Ovary (tissue), 3 donors: Measurements from ENCODE around the gene CKS2.

ENCODE experiments used
- EP300 ChIP-seq: sonication (generic); formaldehyde crosslinking; IDR thresholded peaks from one replicate; pipeline ENCODE4 v1.6.1; 2017; ENCODE audit warnings: antibody characterized with exemption
- POLR2A ChIP-seq: fragments of 450-650 bp; IDR thresholded peaks from one replicate; pipeline ENCODE4 v1.6.1; 2017; ENCODE audit warnings: antibody characterized with exemption, mild to moderate bottlenecking, moderate library complexity
- TF ChIP-seq, protein P1 (sequence below), 3 donors: fragments of 450-650 bp in 2 of 3; fragments of 200-600 bp in 1 of 3; IDR thresholded peaks; one replicate each; pipeline versions ENCODE4 v1.5.1 to v1.8.0; 2016 to 2022; ENCODE audit warnings: antibody characterized with exemption in 3 of 3, mild to moderate bottlenecking in 1 of 3
- donor health status: DM: no; HTN: no; CAD: no.

- TF ChIP-seq, protein P1, sequence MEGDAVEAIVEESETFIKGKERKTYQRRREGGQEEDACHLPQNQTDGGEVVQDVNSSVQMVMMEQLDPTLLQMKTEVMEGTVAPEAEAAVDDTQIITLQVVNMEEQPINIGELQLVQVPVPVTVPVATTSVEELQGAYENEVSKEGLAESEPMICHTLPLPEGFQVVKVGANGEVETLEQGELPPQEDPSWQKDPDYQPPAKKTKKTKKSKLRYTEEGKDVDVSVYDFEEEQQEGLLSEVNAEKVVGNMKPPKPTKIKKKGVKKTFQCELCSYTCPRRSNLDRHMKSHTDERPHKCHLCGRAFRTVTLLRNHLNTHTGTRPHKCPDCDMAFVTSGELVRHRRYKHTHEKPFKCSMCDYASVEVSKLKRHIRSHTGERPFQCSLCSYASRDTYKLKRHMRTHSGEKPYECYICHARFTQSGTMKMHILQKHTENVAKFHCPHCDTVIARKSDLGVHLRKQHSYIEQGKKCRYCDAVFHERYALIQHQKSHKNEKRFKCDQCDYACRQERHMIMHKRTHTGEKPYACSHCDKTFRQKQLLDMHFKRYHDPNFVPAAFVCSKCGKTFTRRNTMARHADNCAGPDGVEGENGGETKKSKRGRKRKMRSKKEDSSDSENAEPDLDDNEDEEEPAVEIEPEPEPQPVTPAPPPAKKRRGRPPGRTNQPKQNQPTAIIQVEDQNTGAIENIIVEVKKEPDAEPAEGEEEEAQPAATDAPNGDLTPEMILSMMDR (IDR thresholded peaks at IDR 0.05), result no peak
- TF ChIP-seq POLR2A (no peak), EP300 (no peak)
These were observed 31.2 kb downstream of the CKS2 start for GRCh38 chr9:89342213-89342612.
